ENCODE data around the gene DUSP16. TPM values are rescaled to one million over a fixed set of nuclear protein-coding genes. Genes with fewer than 3 reads are reported as not detected.

The DUSP16 gene
- total and polyA plus RNA-seq, 2 of the 8 experiments (the other 6 are each of a cell fraction or from before 2014, with no cell fraction given) = 31.6 to 55.9 TPM

- WGBS, 2 experiments (ENCODE audit: extremely low coverage in 1 of 2, insufficient coverage in 1 of 2, insufficient read length in 1 of 2, insufficient replicate concordance in 2 of 2, low coverage in 1 of 2, low lambda C conversion rate in 2 of 2, missing lambda C conversion rate in 1 of 2) = 87% methylated on average over 2 of the region's 2 CpGs; no CpG with 5 or more reads in 1 of the 2 experiments
- Histone ChIP-seq H4K8ac (ENCODE audit: extremely low read depth, insufficient read depth, low read length) (no peak overlapping the region), H2BK5ac (ENCODE audit: low read depth, low read length) (no peak overlapping the region), H4K20me1 (replicated peaks in 1 of 2; ENCODE audit: control insufficient read depth in 1 of 2, insufficient read depth in 2 of 2, low read length in 2 of 2) (peaks cover 2 to 4% of the 10 kb centered on the region in 2 experiments), H2BK20ac (ENCODE audit: low read length) (no peak overlapping the region), H3K23me2 (ENCODE audit: low read depth, low read length) (no peaks in the 10 kb centered on the region), H3K27ac (ENCODE audit: low read depth, low read length) (no peak overlapping the region), H2AFZ (ENCODE audit: low read length) (no peak overlapping the region), H2BK120ac (replicated peaks; ENCODE audit: low read depth, low read length) (no peak overlapping the region), H3K79me2 (ENCODE audit: control insufficient read depth in 1 of 2, insufficient read depth in 2 of 2, low read length in 2 of 2) (peaks cover 0 to 79% of the 10 kb centered on the region in 2 experiments; a peak in 2 of 4 replicates), H3K36me3 (ENCODE audit: control insufficient read depth in 2 of 4, insufficient read depth in 4 of 4, low read length in 3 of 4) (peaks cover 0 to 4% (median 0%) of the 10 kb centered on the region in 4 experiments; a peak in 2 of 8 replicates), H2AK5ac (ENCODE audit: low read depth, low read length) (no peak overlapping the region), H3K27me3 (replicated peaks in 1 of 4; ENCODE audit: control insufficient read depth in 3 of 4, extremely low read depth in 1 of 4, insufficient read depth in 3 of 4, low read length in 3 of 4) (no peaks in the 10 kb centered on the region), H4K91ac (replicated peaks; ENCODE audit: insufficient read length, low read length) (no peak overlapping the region), H4K5ac (ENCODE audit: insufficient read length, low read depth, low read length) (no peak overlapping the region), H3K9ac (replicated peaks in 1 of 4; ENCODE audit: extremely low read depth in 1 of 4, low read depth in 3 of 4, low read length in 3 of 4) (no peak overlapping the region), H3K4me3 (ENCODE audit: extremely low read depth in 1 of 4, insufficient read depth in 2 of 4, low read depth in 3 of 4, low read length in 4 of 4) (no peak overlapping the region), H3K14ac (ENCODE audit: insufficient read length) (no peak overlapping the region), H2BK15ac (ENCODE audit: low read length) (no peak overlapping the region), H3K4me1 (replicated peaks in 1 of 4; ENCODE audit: control insufficient read depth in 3 of 4, insufficient read depth in 4 of 4, low read length in 3 of 4) (no peaks in the 10 kb centered on the region; a peak in 1 of 7 replicates), H3K56ac (replicated peaks; ENCODE audit: insufficient read length, low read depth, low read length) (no peak overlapping the region), H3K23ac (ENCODE audit: insufficient read length) (no peak overlapping the region), H3K9me3 (ENCODE audit: insufficient read depth in 2 of 2, low read depth in 1 of 2, low read length in 1 of 2) (no peaks in the 10 kb centered on the region), H3K18ac (ENCODE audit: extremely low read depth, low read length) (no peak overlapping the region), H3K79me1 (ENCODE audit: low read depth, low read length) (no peaks in the 10 kb centered on the region; the same call in 1 of the 2 replicates), H3K4me2 (ENCODE audit: insufficient read depth in 1 of 2, low read depth in 2 of 2, low read length in 2 of 2) (no peak overlapping the region), H3K4ac (replicated peaks; ENCODE audit: insufficient read length, low read depth, low read length) (no peak overlapping the region), H2BK12ac (ENCODE audit: low read depth, low read length) (no peak overlapping the region)
- CTCF ChIA-PET (ENCODE audit: partially characterized antibody) = interaction anchor here (0.9 to 1.1 kb wide), 3 partner anchors 18 to 193 kb away, joined by 3 to 5 read pairs (median 3); partner anchors contain the start of gene DUSP16
- no peak for TF ChIP-seq CTBP2 (IDR thresholded peaks at IDR 0.05; ENCODE audit: borderline replicate concordance, insufficient read depth, insufficient read length, low read length)
- TF ChIP-seq POLR2AphosphoS5 (IDR thresholded peaks at IDR 0.05; ENCODE audit: low read depth, low read length) = no peak
- no peak for TF ChIP-seq EZH2 (IDR thresholded peaks at IDR 0.05; ENCODE audit: low read depth, low read length, severe bottlenecking)
- DNase-seq (ENCODE audit: low read depth in 1 of 2, low spot score in 2 of 2) = no peak
- POLR2A ChIA-PET (ENCODE audit: partially characterized antibody) = interaction anchor here (0.8 to 2.2 kb wide), 3 partner anchors 12 to 20 kb away, joined by 3 to 7 read pairs (median 4); no protein-coding TSS in a partner anchor
- no peak for FAIRE-seq
Measured at GRCh38 chr12:12543959-12544358, 18.7 kb downstream of the DUSP16 start.
